Esophagus squamous epithelium (tissue), 4 donors: ENCODE measurements around the gene HOXA9.

ENCODE experiments used
- CTCF ChIP-seq, 6 experiments: fragments of 450-650 bp in 4 of 6; fragments of 200-600 bp in 2 of 6; sonication (generic) in 2 of 6; IDR thresholded peaks; one replicate each; pipeline ENCODE4 v1.5.1; 2016 to 2019; ENCODE audit warnings: antibody characterized with exemption in 6 of 6, mild to moderate bottlenecking in 4 of 6, moderate library complexity in 4 of 6
- POLR2A ChIP-seq, 4 donors: fragments of 450-650 bp; IDR thresholded peaks; one replicate each; pipeline ENCODE4 v1.6.1; 2017; ENCODE audit warnings: antibody characterized with exemption in 4 of 4, mild to moderate bottlenecking in 4 of 4, moderate library complexity in 3 of 4

DNA sequence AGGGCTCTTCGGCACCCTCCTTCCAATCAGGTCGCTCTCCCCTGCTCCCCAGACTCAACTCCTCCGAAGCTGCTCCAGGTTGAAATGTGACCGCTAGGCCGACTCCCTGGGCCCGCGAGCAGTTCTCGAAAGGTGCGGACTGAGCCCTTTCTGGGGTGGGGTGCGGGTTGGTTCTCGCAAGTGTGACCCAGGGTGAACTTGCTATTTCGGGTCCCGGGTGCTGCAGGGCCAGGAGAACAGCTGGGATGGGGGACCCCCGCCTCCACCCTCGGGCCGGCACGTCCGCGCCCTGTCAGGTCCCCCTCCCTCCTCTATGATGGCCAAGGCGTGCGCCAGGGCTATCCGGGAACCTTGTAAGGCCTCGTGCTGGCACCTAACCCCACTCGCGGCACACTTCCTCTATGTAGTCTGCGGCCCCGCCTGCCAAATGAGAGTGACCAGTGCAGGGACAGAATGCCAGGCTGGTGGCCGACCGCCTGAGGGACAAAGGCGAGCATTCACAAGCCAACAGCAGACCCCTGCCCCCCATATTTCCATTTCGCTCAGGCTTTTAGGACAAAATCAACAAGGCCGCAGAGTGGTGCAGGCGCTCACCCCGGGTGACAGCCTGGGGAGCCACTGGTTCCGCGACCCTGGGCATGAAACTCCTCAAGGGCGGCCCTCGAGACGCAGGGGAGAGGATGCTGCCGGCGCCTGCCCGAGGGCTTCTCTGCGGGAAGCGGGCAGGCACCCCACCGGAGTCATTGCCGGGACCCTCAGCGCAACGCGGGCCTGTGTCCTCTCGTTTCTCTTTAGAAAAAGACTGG lies 48.3 kb upstream of the HOXA9 start:
- TF ChIP-seq CTCF (IDR thresholded peaks at IDR 0.05) (no peak), POLR2A (IDR thresholded peaks at IDR 0.05) (no peak)
